Measurements from ENCODE around the gene AMIGO3. TPM values are rescaled to one million over a fixed set of nuclear protein-coding genes. Genes with fewer than 3 reads are reported as not detected.
"Not testable (repeated sequence)": the region's sequence is repeated elsewhere in the genome, so short reads cannot be mapped to it uniquely, and the experiment has no call there.

AMIGO3 gene
- total RNA-seq, 1 experiment from 2014 or later = 2.1 TPM

GRCh38 chr3:49703443-49703927 is 16.0 kb downstream of the AMIGO3 start:
- peak; percentile 49 for DNase-seq
- Histone ChIP-seq H3K9me3 (no peaks in the 10 kb centered on the region), H3K4me3 (no peak overlapping the region), H3K36me3 (no peaks in the 10 kb centered on the region), H3K27me3 (no peaks in the 10 kb centered on the region)

- Histone ChIP-seq H3K9me3 (no peaks in the 10 kb centered on the region), H3K27me3 (no peaks in the 10 kb centered on the region), H3K36me3 (no peaks in the 10 kb centered on the region), H3K4me3 (no peak overlapping the region)
- DNase-seq = no peak
These were observed 16.8 kb downstream of the AMIGO3 start for GRCh38 chr3:49702672-49703071.

DNA sequence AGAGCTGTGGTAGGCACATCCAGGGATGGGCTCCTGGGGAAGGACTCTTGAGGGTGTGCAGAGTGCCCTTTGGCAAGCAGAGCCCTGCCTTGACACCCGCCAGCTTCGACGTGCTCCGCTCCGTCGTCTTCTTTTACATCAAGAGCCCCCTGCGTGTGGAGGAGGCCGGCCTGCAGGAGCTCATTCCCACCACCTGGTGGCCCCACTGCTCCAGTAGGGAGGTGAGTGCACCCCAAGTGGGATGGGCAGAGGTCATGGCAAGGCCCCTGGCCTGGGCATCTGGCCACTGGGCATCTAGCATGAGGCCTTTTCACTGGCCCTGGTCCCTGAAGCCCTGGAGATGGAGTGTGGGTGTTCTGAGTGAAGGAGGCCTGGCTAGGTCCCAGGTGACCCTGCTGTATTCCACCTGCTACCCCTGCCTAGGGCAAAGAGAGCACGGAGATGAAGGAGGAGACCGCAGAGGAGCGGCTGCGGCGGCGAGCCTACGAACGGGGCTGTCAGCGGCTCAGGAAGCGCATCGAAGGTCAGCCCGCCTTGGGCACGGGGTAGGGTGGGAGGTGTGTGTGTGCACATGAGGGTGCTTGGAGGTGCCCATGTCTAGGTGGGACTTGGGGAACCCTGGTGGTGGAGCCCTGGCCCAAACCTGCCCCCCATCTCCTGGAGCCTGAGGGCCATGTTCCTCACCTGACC is 18.0 kb downstream of the AMIGO3 start:
- H3K9me3 ChIP-seq = no peaks in the 10 kb centered on the region
- no peak overlapping the region for H3K4me3 ChIP-seq
- H3K36me3 ChIP-seq = no peaks in the 10 kb centered on the region
- DNase-seq = no peak
- H3K27me3 ChIP-seq = no peaks in the 10 kb centered on the region

- H3K4me3 ChIP-seq = no peak overlapping the region
- H3K9me3 ChIP-seq = no peaks in the 10 kb centered on the region
- no peaks in the 10 kb centered on the region for H3K36me3 ChIP-seq
- no peak for DNase-seq
- no peaks in the 10 kb centered on the region for H3K27me3 ChIP-seq
These were observed 18.9 kb downstream of the AMIGO3 start for GRCh38 chr3:49700453-49701128.

GRCh38 chr3:49700014-49700413 is 19.5 kb downstream of the AMIGO3 start:
- Histone ChIP-seq H3K27me3 (no peaks in the 10 kb centered on the region), H3K4me3 (no peak overlapping the region), H3K36me3 (no peaks in the 10 kb centered on the region), H3K9me3 (no peaks in the 10 kb centered on the region)
- DNase-seq = no peak

DNA sequence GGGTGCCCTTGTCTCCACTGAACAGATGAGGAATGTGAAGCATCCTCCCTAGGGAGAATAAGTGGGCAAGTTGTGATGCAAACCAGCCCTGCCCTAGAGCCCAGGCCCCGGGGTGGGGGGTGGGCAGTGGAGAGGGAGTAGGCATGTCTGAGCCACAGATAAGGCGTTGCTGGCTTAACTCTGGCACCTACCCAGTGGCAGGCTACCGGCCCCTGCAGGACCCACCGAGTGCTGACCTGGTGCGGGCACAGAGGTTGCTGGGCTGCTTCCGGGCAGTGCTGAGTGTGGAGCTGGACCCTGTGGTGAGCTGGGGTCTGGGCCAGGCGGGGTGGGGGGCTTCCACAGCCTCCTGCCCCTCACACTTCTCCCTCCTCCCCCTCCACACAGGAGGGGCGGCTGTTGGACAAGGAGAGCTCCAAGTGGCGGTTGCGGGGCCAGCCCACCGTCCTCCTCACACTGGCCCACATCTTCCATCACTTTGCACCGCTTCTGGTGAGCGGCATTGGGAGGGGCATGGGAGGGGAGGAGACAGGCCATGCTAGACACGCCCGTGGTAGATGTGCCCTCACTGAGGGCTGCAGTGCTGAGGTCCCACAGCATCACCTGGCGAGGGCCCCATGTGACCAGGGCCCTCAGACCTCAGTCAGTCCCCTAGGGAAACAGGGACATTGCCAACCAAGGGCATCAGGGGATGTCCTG is 20.1 kb downstream of the AMIGO3 start:
- Histone ChIP-seq H3K36me3 (no peaks in the 10 kb centered on the region), H3K9me3 (no peaks in the 10 kb centered on the region), H3K4me3 (no peak overlapping the region), H3K27me3 (no peaks in the 10 kb centered on the region)
- no peak for DNase-seq

- H3K9me3 ChIP-seq = not testable (repeated sequence)
These were observed 24.0 kb downstream of the AMIGO3 start for GRCh38 chr3:49695350-49696015.

GRCh38 chr3:49694409-49695070 is 24.9 kb downstream of the AMIGO3 start:
- not testable (repeated sequence) for H3K9me3 ChIP-seq, DNase-seq, H3K36me3 ChIP-seq, H3K4me3 ChIP-seq, H3K27me3 ChIP-seq

More at GRCh38 chr3:49695350-49696015, 24.0 kb downstream of the AMIGO3 start:
- not testable (repeated sequence) for H3K36me3 ChIP-seq, DNase-seq, H3K27me3 ChIP-seq, H3K4me3 ChIP-seq

- not testable (repeated sequence) for H3K9me3 ChIP-seq, H3K36me3 ChIP-seq, DNase-seq, H3K4me3 ChIP-seq, H3K27me3 ChIP-seq
These were observed 28.0 kb downstream of the AMIGO3 start for GRCh38 chr3:49691481-49691880.

GRCh38 chr3:49690856-49691255 is 28.6 kb downstream of the AMIGO3 start:
- not testable (repeated sequence) for H3K36me3 ChIP-seq, H3K4me3 ChIP-seq, H3K9me3 ChIP-seq, DNase-seq, H3K27me3 ChIP-seq

GRCh38 chr3:49689908-49690624 is 29.4 kb downstream of the AMIGO3 start:
- peak overlapping the region; percentile 86 for H3K4me3 ChIP-seq
- H3K9me3 ChIP-seq, DNase-seq, H3K36me3 ChIP-seq, H3K27me3 ChIP-seq: not testable (repeated sequence)

GRCh38 chr3:49689046-49689907 is 30.2 kb downstream of the AMIGO3 start, which contains the start of the genes MST1 and RNF123:
MST1 (minus strand) TSS chr3:49689474; CDS start chr3:49688691, 783 bp downstream.
RNF123 (plus strand) TSS chr3:49689557; CDS start chr3:49691166, 1,609 bp downstream.
- Histone ChIP-seq H3K27me3 (no peaks in the 10 kb centered on the region), H3K4me3 (peak within 1 kb of the TSS; percentile 86)
- DNase-seq = peak; percentile 85

DNA sequence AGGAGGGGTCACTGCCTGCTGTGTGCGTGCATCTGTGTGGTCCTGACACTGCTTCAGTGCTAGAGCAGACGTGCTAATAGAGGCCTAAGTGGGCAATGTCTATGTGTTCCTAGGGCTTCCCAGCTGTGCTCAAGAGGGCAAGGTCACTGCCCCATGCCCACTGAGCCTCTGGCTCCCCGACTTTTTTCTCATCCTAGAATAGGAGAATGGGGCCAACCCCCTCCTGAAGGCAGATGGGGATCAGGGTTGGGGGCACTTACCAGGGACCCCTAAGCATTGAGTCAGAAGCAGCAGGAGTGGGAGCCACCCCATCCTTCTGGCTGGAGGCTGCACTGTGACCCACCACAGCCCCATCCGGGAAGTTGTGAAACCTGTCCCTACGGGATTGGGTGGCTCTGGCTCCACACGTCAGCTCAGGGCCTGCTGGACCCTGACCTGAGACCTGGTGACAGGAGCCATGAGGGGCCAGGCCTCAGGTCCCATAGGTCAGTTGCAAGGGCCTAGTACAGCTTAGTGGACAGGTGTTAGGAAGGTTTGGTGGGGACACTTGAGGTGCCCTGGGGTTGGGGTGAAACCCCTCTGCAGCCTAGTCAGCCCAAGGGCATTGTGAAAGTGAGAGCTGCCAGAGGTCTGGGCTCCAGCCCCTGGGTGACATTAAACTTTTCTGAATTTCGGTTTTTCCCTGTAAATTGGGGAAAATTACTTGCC is 31.0 kb downstream of the AMIGO3 start:
- H3K4me3 ChIP-seq = peak overlapping the region; percentile 86
- H3K9me3 ChIP-seq = not testable (repeated sequence)

More at GRCh38 chr3:49689046-49689907, 30.2 kb downstream of the AMIGO3 start, which contains the start of the genes MST1 and RNF123:
- Histone ChIP-seq H3K36me3 (no peaks in the 10 kb centered on the region), H3K9me3 (no peaks in the 10 kb centered on the region)

GRCh38 chr3:49687424-49687795 is 32.1 kb downstream of the AMIGO3 start:
- H3K27me3 ChIP-seq, DNase-seq, H3K36me3 ChIP-seq, H3K9me3 ChIP-seq, H3K4me3 ChIP-seq: not testable (repeated sequence)

More for the DNA sequence above, 31.0 kb downstream of the AMIGO3 start:
- not testable (repeated sequence) for H3K27me3 ChIP-seq, H3K36me3 ChIP-seq, DNase-seq

Data from MG63 (cell line).